ENCODE data around the gene JARID2. TPM values are rescaled to one million over a fixed set of nuclear protein-coding genes. Genes with fewer than 3 reads are reported as not detected.

The JARID2 gene
- total and polyA plus RNA-seq, 12 donors, result 2.3 to 11.6 (median 8.7) TPM

GRCh38 chr6:15227827-15228318 lies 18.0 kb upstream of the JARID2 start:
- no peak overlapping the region for H3K4me3 ChIP-seq
- no peaks in the 10 kb centered on the region for H3K9me3 ChIP-seq
- H3K4me1 ChIP-seq, result no peaks in the 10 kb centered on the region
- no peak for TF ChIP-seq CTCF (IDR thresholded peaks at IDR 0.05)
- no peaks in the 10 kb centered on the region for H3K36me3 ChIP-seq
- no peaks in the 10 kb centered on the region for H3K27me3 ChIP-seq
- no peak for ATAC-seq
- WGBS, 2 donors, result 96 to 98% methylated on average over 7 of the region's 7 CpGs
- DNase-seq, result no peak
- intact Hi-C loops (cut with DNase I), result no loop called here
- no peak overlapping the region for H3K27ac ChIP-seq

- intact Hi-C loops (cut with DNase I), result no loop called here
- Histone ChIP-seq H3K4me1 (no peaks in the 10 kb centered on the region), H3K27me3 (no peaks in the 10 kb centered on the region), H3K9me3 (no peaks in the 10 kb centered on the region), H3K27ac (no peak overlapping the region), H3K4me3 (no peak overlapping the region), H3K36me3 (no peaks in the 10 kb centered on the region)
- DNase-seq (no peak), ATAC-seq (no peak)
- no peak for TF ChIP-seq CTCF (IDR thresholded peaks at IDR 0.05)
- 69 to 70% methylated on average over 3 of the region's 3 CpGs for WGBS, 2 donors
Observed at GRCh38 chr6:15230827-15231226, 15.0 kb upstream of the JARID2 start.

GRCh38 chr6:15232836-15233510 lies 12.9 kb upstream of the JARID2 start:
- WGBS, 2 donors, result 92 to 95% methylated on average over 7 of the region's 7 CpGs
- ATAC-seq, result no peak
- no peak for DNase-seq
- H3K4me3 ChIP-seq, result no peak overlapping the region
- no peak for TF ChIP-seq CTCF (IDR thresholded peaks at IDR 0.05)
- H3K36me3 ChIP-seq, result no peaks in the 10 kb centered on the region
- H3K27me3 ChIP-seq, result no peaks in the 10 kb centered on the region
- no peak overlapping the region for H3K27ac ChIP-seq
- intact Hi-C loops (cut with DNase I), result no loop called here
- H3K4me1 ChIP-seq, result no peaks in the 10 kb centered on the region
- H3K9me3 ChIP-seq, result no peaks in the 10 kb centered on the region

- no peak overlapping the region for H3K4me3 ChIP-seq
- H3K9me3 ChIP-seq, result no peaks in the 10 kb centered on the region
- intact Hi-C loops (cut with DNase I), result no loop called here
- H3K27me3 ChIP-seq, result no peaks in the 10 kb centered on the region
- DNase-seq, result no peak
- peaks cover 2 to 6% (median 3%) of the 10 kb centered on the region in 9 donors for H3K4me1 ChIP-seq
- H3K36me3 ChIP-seq, result no peaks in the 10 kb centered on the region
- no peak for TF ChIP-seq CTCF (IDR thresholded peaks at IDR 0.05)
- 94 to 95% methylated on average over 2 of the region's 2 CpGs for WGBS, 2 donors
- no peak overlapping the region for H3K27ac ChIP-seq
- no peak for ATAC-seq
Observed at GRCh38 chr6:15234068-15234758, 11.7 kb upstream of the JARID2 start.

All from heart right ventricle (tissue), 16 donors.